Mesendoderm (in vitro differentiated cells): ENCODE results near the gene ZNF236.

Source experiments
- DNase-seq: peaks from one replicate; pipeline ENCODE4 v3.0.0; 2013
- H2AK5ac ChIP-seq: 2 replicates; pipeline ENCODE4 v1.6.1; 2013; ENCODE audit warnings: low read length, inconsistent platforms
- H2BK120ac ChIP-seq: 2 replicates; pipeline ENCODE4 v1.6.1; 2013; ENCODE audit warnings: low read depth, mild to moderate bottlenecking, low read length, moderate library complexity, mixed read lengths
- H2BK15ac ChIP-seq: replicated peaks from 2 replicates; pipeline ENCODE4 v1.6.1; 2013; ENCODE audit warnings: low read depth, mild to moderate bottlenecking, moderate library complexity
- H2BK5ac ChIP-seq: 2 replicates; pipeline ENCODE4 v1.6.1; 2013; ENCODE audit warnings: low read length, inconsistent platforms
- H3K18ac ChIP-seq: 2 replicates; pipeline ENCODE4 v1.6.1; 2013; ENCODE audit warnings: mild to moderate bottlenecking, low read length, mixed read lengths
- H3K23ac ChIP-seq: one replicate; pipeline ENCODE4 v1.6.1; 2013; ENCODE audit warnings: low read length
- H3K27ac ChIP-seq: 2 replicates; pipeline ENCODE4 v1.5.1; 2013; ENCODE audit warnings: low read depth, mild to moderate bottlenecking, inconsistent platforms, low read length, moderate library complexity
- H3K27me3 ChIP-seq: 2 replicates; pipeline ENCODE4 v1.6.1; 2013; ENCODE audit warnings: low read length, control low read depth, mild to moderate bottlenecking, inconsistent platforms; ENCODE audit not compliant: insufficient read depth, poor library complexity
- H3K36me3 ChIP-seq: 2 replicates; pipeline ENCODE4 v1.6.1; 2013; ENCODE audit warnings: low read length, inconsistent platforms; ENCODE audit not compliant: control insufficient read depth, insufficient read depth
- H3K4ac ChIP-seq: one replicate; pipeline ENCODE4 v1.6.1; 2013; ENCODE audit warnings: low read depth, mild to moderate bottlenecking, low read length, moderate library complexity
- H3K4me1 ChIP-seq: 2 replicates; pipeline ENCODE4 v1.6.1; 2013; ENCODE audit warnings: low read depth, low read length, inconsistent platforms; ENCODE audit not compliant: control insufficient read depth
- H3K4me2 ChIP-seq: 2 replicates; pipeline ENCODE4 v1.6.1; 2013; ENCODE audit warnings: low read length
- H3K4me3 ChIP-seq: 2 replicates; pipeline ENCODE4 v1.5.1; 2013; ENCODE audit warnings: mild to moderate bottlenecking, low read length
- H3K56ac ChIP-seq: one replicate; pipeline ENCODE4 v1.6.1; 2013; ENCODE audit warnings: low read length
- H3K79me1 ChIP-seq: 2 replicates; pipeline ENCODE4 v1.6.1; 2013; ENCODE audit warnings: low read length, inconsistent platforms
- H3K79me2 ChIP-seq: 2 replicates; pipeline ENCODE4 v1.6.1; 2013; ENCODE audit warnings: mild to moderate bottlenecking, low read length; ENCODE audit not compliant: control insufficient read depth, insufficient read depth
- H3K9ac ChIP-seq: 2 replicates; pipeline ENCODE4 v1.6.1; 2013; ENCODE audit warnings: low read length, inconsistent platforms
- H4K5ac ChIP-seq: one replicate; pipeline ENCODE4 v1.6.1; 2013; ENCODE audit warnings: low read length
- H4K8ac ChIP-seq: one replicate; pipeline ENCODE4 v1.6.1; 2013; ENCODE audit warnings: low read depth, mild to moderate bottlenecking, control low read depth, low read length, moderate library complexity
- whole genome bisulfite sequencing: extraction: QIAGEN DNeasy Blood & Tissue Kit; methylation state at CpG from one replicate; pipeline ENCODE4 v1.1.7; 2013; ENCODE audit warnings: low lambda C conversion rate, missing lambda C conversion rate; ENCODE audit not compliant: insufficient coverage; ENCODE audit errors: extremely low coverage; 5-methylcytosine and 5-hydroxymethylcytosine counted together

Gene ZNF236

DNA sequence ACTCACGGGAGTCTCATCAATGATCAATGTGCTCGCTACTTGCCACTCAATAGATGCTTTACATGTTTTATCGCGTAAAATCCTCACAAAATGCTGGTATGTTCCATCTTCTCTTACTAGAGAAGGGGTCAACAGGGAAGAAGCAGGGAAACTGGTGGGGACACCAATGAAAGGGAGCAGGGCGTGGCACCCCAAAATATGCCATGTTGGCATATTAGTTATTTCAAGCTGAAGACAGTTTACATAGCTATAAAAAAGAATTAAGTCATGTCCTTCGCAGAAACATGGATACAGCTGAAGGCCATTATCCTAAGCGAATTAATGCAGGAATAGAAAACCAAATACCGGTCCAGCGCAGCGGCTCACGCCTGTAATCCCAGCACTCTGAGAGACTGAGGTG lies 8.1 kb upstream of the ZNF236 start:
- H3K4me2 ChIP-seq, result no peak overlapping the region
- H3K79me1 ChIP-seq, result no peaks in the 10 kb centered on the region
- no peak overlapping the region for H4K8ac ChIP-seq
- H3K23ac ChIP-seq, result no peak overlapping the region
- H3K27ac ChIP-seq, result no peak overlapping the region
- H2BK120ac ChIP-seq, result no peak overlapping the region
- no peak overlapping the region for H4K5ac ChIP-seq
- no peak for DNase-seq
- no peak overlapping the region for H3K4me3 ChIP-seq
- no peak overlapping the region for H2BK15ac ChIP-seq
- H3K4me1 ChIP-seq, result no peaks in the 10 kb centered on the region
- H3K9ac ChIP-seq, result no peak overlapping the region
- H3K79me2 ChIP-seq, result no peaks in the 10 kb centered on the region
- H3K18ac ChIP-seq, result no peak overlapping the region
- H2BK5ac ChIP-seq, result no peak overlapping the region
- H3K27me3 ChIP-seq, result no peaks in the 10 kb centered on the region
- no peak overlapping the region for H3K4ac ChIP-seq
- H3K36me3 ChIP-seq, result no peaks in the 10 kb centered on the region
- no peak overlapping the region for H2AK5ac ChIP-seq
- H3K56ac ChIP-seq, result no peak overlapping the region
- WGBS, result no CpG with 5 or more reads among the region's 11 CpGs

DNA sequence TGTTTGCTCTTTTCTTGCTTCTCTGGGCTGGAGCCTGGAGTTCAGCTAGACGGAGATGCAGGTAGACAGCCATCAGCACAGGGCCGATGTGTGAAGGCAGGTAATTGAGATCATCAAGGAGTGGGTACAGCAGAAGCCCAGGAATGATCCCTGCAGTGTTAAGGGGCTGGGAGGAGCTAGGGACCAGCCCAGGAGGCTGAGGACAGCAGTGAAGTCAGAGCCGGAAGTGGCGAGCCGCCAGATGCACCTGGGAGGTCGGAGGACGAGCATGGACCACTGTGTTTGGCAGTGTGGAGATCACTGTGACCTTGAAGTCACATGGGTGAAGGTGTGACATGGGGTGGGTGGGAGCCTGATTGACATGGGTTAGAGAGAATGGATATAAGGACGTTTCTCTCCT lies 6.2 kb upstream of the ZNF236 start:
- WGBS, result no CpG with 5 or more reads among the region's 8 CpGs
- Histone ChIP-seq H3K36me3 (no peaks in the 10 kb centered on the region), H3K27me3 (no peaks in the 10 kb centered on the region)

DNA sequence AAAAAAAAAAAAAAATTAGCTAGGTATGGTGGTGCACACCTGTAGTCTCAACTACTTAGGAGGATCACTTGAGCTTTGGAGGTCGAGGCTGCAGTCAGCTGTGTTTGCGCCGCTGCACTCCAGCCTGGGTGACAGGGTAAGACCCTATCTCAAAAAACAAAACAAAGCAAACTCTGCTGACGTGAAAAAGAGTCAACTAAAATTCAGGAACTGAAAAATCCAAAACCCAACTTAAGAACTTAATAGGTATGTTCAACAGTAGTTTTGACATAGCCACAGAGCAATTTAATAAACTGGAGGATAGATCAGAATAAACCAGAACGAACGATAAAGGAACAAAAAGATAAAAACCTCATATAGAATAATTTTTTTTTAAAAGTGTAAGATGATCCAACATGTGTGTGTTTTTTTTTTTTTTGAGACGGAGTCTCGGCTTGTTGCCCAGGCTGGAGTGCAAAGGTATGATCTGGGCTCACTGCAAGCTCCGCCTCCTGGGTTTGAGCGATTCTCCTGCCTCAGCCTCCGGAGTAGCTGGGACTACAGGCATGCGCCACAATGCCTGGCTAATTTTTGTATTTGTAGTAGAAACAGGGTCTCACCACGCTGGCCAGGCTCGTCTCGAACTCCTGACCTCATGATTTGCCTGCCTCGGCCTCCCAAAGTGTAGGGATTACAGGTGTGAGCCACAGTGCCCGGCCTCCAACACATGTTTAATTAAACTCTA lies 4.3 kb upstream of the ZNF236 start:
- no peaks in the 10 kb centered on the region for H3K27me3 ChIP-seq

More for the DNA sequence above, 6.2 kb upstream of the ZNF236 start:
- Histone ChIP-seq H2AK5ac (no peak overlapping the region), H3K4me3 (no peak overlapping the region), H3K18ac (no peak overlapping the region), H3K56ac (no peak overlapping the region), H3K79me1 (peaks cover 6% of the 10 kb centered on the region), H2BK5ac (no peak overlapping the region), H3K4ac (no peak overlapping the region), H2BK15ac (no peak overlapping the region), H3K4me1 (peaks cover 2% of the 10 kb centered on the region), H3K23ac (no peak overlapping the region), H3K27ac (no peak overlapping the region), H4K5ac (no peak overlapping the region), H2BK120ac (no peak overlapping the region), H3K79me2 (peaks cover 4% of the 10 kb centered on the region), H3K9ac (no peak overlapping the region), H3K4me2 (no peak overlapping the region), H4K8ac (no peak overlapping the region)
- DNase-seq, result no peak

DNA sequence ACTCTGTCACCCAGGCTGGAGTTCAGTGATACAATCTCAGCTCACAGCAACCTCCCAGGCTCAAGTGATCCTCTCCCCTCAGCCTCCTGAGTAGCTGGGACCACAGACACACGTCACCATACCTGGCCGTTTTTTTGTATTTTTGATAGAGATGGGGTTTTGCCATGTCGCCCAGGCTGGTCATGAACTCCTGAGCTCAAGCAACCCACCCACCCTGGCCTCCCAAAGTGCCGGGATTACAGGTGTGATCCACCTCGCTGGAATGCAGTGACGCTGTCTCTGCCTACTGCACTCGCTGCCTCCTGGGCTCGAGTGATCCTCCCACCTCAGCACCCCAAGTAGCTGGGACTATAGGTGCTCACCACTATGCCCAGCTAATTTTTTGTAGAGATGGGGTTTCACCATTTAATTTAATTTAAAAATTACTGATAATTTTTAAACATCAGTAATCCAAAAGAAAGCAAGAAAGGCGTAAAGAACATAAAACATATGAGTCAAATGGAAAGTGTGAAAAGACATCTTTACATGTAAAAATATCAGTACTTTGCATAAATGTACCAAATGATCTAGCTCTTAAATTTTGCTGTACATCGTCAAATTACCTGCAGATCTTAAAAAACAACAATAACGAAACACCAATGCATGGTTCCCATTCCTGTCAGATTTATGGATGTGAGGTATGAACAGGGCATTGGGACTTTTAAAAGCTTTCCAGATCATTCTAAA lies 2.8 kb upstream of the ZNF236 start:
- H3K18ac ChIP-seq, result no peak overlapping the region
- H3K4me2 ChIP-seq, result no peak overlapping the region
- H3K79me1 ChIP-seq, result peaks cover 9% of the 10 kb centered on the region
- H3K4me1 ChIP-seq, result peaks cover 2% of the 10 kb centered on the region
- no peak overlapping the region for H3K4me3 ChIP-seq
- no peak overlapping the region for H3K27ac ChIP-seq
- H3K56ac ChIP-seq, result no peak overlapping the region
- WGBS, result no CpG with 5 or more reads among the region's 11 CpGs
- no peak overlapping the region for H3K9ac ChIP-seq
- H3K27me3 ChIP-seq, result no peaks in the 10 kb centered on the region
- H4K8ac ChIP-seq, result no peak overlapping the region
- H2BK5ac ChIP-seq, result no peak overlapping the region
- no peaks in the 10 kb centered on the region for H3K36me3 ChIP-seq
- H2BK120ac ChIP-seq, result no peak overlapping the region
- H2BK15ac ChIP-seq, result no peak overlapping the region
- H2AK5ac ChIP-seq, result no peak overlapping the region
- H3K23ac ChIP-seq, result no peak overlapping the region
- peaks cover 15% of the 10 kb centered on the region for H3K79me2 ChIP-seq
- DNase-seq, result no peak
- H4K5ac ChIP-seq, result no peak overlapping the region
- no peak overlapping the region for H3K4ac ChIP-seq

More for the DNA sequence above, 4.3 kb upstream of the ZNF236 start:
- Histone ChIP-seq H2BK120ac (no peak overlapping the region), H3K4me3 (no peak overlapping the region), H2BK15ac (no peak overlapping the region), H3K4me2 (no peak overlapping the region), H3K4ac (no peak overlapping the region), H3K4me1 (peaks cover 2% of the 10 kb centered on the region), H3K79me1 (peaks cover 8% of the 10 kb centered on the region), H3K56ac (no peak overlapping the region), H4K5ac (no peak overlapping the region), H3K9ac (no peak overlapping the region), H3K23ac (no peak overlapping the region), H2AK5ac (no peak overlapping the region), H3K18ac (no peak overlapping the region), H4K8ac (no peak overlapping the region), H3K27ac (no peak overlapping the region), H2BK5ac (no peak overlapping the region), H3K36me3 (no peaks in the 10 kb centered on the region), H3K79me2 (peaks cover 10% of the 10 kb centered on the region)
- DNase-seq, result no peak
- no CpG with 5 or more reads among the region's 17 CpGs for WGBS

DNA sequence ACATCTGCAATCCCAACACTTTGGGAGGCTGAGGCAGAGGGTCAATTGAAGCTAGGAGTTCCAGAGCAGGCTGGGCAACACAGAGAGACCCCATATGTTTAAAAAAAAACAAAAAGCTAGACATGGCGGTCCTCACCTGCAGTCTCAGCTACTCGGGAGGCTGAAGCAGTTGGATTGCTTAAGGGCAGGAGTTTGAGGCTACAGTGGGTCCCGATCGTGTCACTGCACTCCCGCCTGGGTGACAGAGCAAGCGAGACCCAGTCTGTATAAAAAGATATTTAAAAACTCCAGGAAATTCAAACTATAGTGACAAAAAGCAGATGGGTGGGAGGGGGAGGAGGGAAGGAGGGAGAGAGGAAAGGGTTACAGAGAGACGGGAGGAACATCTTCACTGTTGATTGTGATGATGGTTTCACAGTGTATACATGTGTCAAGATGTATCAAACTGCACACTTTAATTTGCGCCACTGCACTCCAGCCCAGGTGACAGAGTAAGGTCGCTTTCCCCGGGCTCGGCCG lies 942 bp upstream of the ZNF236 start:
- H3K27ac ChIP-seq, result peak overlapping the region; percentile 25
- H3K4ac ChIP-seq, result peak overlapping the region; percentile 56
- peaks cover 2% of the 10 kb centered on the region for H3K4me1 ChIP-seq
- H2AK5ac ChIP-seq, result no peak overlapping the region
- peaks cover 15% of the 10 kb centered on the region for H3K79me1 ChIP-seq
- no peak overlapping the region for H2BK120ac ChIP-seq
- H2BK15ac ChIP-seq, result no peak overlapping the region
- H3K23ac ChIP-seq, result peak overlapping the region; percentile 98
- H3K27me3 ChIP-seq, result no peaks in the 10 kb centered on the region
- no peaks in the 10 kb centered on the region for H3K36me3 ChIP-seq
- no peak overlapping the region for H4K8ac ChIP-seq
- H3K4me3 ChIP-seq, result peak overlapping the region; percentile 97
- H3K4me2 ChIP-seq, result peak overlapping the region; percentile 59
- peaks cover 21% of the 10 kb centered on the region for H3K79me2 ChIP-seq
- peak overlapping the region; percentile 99 for H3K18ac ChIP-seq
- peak overlapping the region; percentile 99 for H3K56ac ChIP-seq
- DNase-seq, result no peak
- no peak overlapping the region for H2BK5ac ChIP-seq
- no CpG with 5 or more reads among the region's 12 CpGs for WGBS
- no peak overlapping the region for H4K5ac ChIP-seq
- H3K9ac ChIP-seq, result peak overlapping the region; percentile 99
